ENCODE data around the gene CFD. TPM values are rescaled to one million over a fixed set of nuclear protein-coding genes. Genes with fewer than 3 reads are reported as not detected.

CFD gene
- total RNA-seq, 4 donors from 2014 or later, result 3.2 to 233 (median 50.2) TPM

DNA sequence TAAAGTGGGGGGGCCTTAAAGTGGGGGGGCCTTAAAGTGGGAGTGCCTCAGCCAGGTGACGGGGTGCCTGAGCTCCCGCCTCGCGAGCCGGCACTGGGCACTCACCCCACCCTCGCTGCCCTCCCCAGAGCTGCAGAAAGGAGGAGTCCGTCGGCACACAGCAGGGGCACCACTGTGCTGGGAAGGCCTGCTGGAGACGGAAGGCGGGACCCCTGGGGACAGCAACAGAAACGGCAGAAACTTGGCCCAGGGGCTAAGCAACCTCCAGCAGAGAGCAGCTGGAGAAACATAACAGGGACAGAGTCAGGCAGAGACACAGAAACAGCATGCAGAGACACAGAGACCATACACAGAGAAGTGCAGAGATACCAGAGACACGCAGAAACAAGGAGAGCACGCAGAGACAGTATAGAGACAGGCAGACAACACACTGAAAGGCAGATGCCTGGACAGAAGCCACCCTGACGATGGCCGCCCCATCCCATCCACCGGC, 7.9 kb downstream of the CFD start:
- intact Hi-C loops (cut with DNase I; ENCODE audit: low total_unique reads), result loop anchor here (5.0 to 10.0 kb wide), 2 partner anchors 50 to 117 kb away; partner anchors contain the start of genes KISS1R and WDR18
- no peak overlapping the region for H3K27ac ChIP-seq
- no peak for DNase-seq
- no peak for TF ChIP-seq CTCF (IDR thresholded peaks at IDR 0.05)
- TF ChIP-seq POLR2A (IDR thresholded peaks at IDR 0.05), result no peak
- H3K4me3 ChIP-seq, result no peak overlapping the region
- H3K27me3 ChIP-seq, result no peaks in the 10 kb centered on the region
- H3K9me3 ChIP-seq, result no peaks in the 10 kb centered on the region
- H3K4me1 ChIP-seq, result peaks cover 5 to 21% of the 10 kb centered on the region in 2 donors
- no peaks in the 10 kb centered on the region for H3K36me3 ChIP-seq

GRCh38 chr19:867855-868457, 8.5 kb downstream of the CFD start:
- TF ChIP-seq CTCF (IDR thresholded peaks at IDR 0.05) (no peak), POLR2A (IDR thresholded peaks at IDR 0.05) (no peak)

GRCh38 chr19:868458-869244, 9.2 kb downstream of the CFD start:
- no peaks in the 10 kb centered on the region for H3K36me3 ChIP-seq
- peaks cover 5 to 17% of the 10 kb centered on the region in 2 donors for H3K4me1 ChIP-seq
- intact Hi-C loops (cut with DNase I; ENCODE audit: low total_unique reads), result loop anchor here (5.0 to 10.0 kb wide), 2 partner anchors 49 to 116 kb away; partner anchors contain the start of genes KISS1R and WDR18
- no peaks in the 10 kb centered on the region for H3K27me3 ChIP-seq
- TF ChIP-seq CTCF (IDR thresholded peaks at IDR 0.05) (no peak), POLR2A (IDR thresholded peaks at IDR 0.05) (no peak)
- DNase-seq, result no peak
- no peak overlapping the region for H3K4me3 ChIP-seq
- no peaks in the 10 kb centered on the region for H3K9me3 ChIP-seq
- H3K27ac ChIP-seq, result peak overlapping the region; percentile 92 to 96

More at GRCh38 chr19:867855-868457, 8.5 kb downstream of the CFD start:
- no peak for DNase-seq
- Histone ChIP-seq H3K4me1 (peaks cover 5 to 19% of the 10 kb centered on the region in 2 donors), H3K9me3 (no peaks in the 10 kb centered on the region), H3K4me3 (no peak overlapping the region), H3K36me3 (no peaks in the 10 kb centered on the region), H3K27me3 (no peaks in the 10 kb centered on the region), H3K27ac (no peak overlapping the region)
- intact Hi-C loops (cut with DNase I; ENCODE audit: low total_unique reads), result loop anchor here (5.0 to 10.0 kb wide), 2 partner anchors 49 to 117 kb away; partner anchors contain the start of genes KISS1R and WDR18

GRCh38 chr19:869245-870177, 10.0 kb downstream of the CFD start:
- H3K27ac ChIP-seq, result peak overlapping the region; percentile 92 to 96
- H3K4me1 ChIP-seq, result peaks cover 5 to 17% of the 10 kb centered on the region in 2 donors
- H3K9me3 ChIP-seq, result no peaks in the 10 kb centered on the region
- no peak overlapping the region for H3K4me3 ChIP-seq
- no peaks in the 10 kb centered on the region for H3K36me3 ChIP-seq
- TF ChIP-seq POLR2A (IDR thresholded peaks at IDR 0.05) (no peak), CTCF (IDR thresholded peaks at IDR 0.05) (no peak)
- peak; percentile 94 for DNase-seq
- H3K27me3 ChIP-seq, result no peaks in the 10 kb centered on the region
- intact Hi-C loops (cut with DNase I; ENCODE audit: low total_unique reads), result loop anchor here (5.0 to 10.0 kb wide), 2 partner anchors 48 to 115 kb away; partner anchors contain the start of genes KISS1R and WDR18
